ELR (cell line): ENCODE data around the gene WDR18.
A peak's percentile ranks its signal among the peaks of the same experiment; 100 is the strongest.
"Not testable (repeated sequence)": the region's sequence is repeated elsewhere in the genome, so short reads cannot be mapped to it uniquely, and the experiment has no call there.

ENCODE experiments used
- DNase-seq: peaks from one replicate; pipeline ENCODE4 v3.0.0-alpha.2; 2015; ENCODE audit warnings: low read depth

The WDR18 gene

GRCh38 chr19:1019980-1020867 is 36.1 kb downstream of the WDR18 start:
- DNase-seq = peak; percentile 41

DNA sequence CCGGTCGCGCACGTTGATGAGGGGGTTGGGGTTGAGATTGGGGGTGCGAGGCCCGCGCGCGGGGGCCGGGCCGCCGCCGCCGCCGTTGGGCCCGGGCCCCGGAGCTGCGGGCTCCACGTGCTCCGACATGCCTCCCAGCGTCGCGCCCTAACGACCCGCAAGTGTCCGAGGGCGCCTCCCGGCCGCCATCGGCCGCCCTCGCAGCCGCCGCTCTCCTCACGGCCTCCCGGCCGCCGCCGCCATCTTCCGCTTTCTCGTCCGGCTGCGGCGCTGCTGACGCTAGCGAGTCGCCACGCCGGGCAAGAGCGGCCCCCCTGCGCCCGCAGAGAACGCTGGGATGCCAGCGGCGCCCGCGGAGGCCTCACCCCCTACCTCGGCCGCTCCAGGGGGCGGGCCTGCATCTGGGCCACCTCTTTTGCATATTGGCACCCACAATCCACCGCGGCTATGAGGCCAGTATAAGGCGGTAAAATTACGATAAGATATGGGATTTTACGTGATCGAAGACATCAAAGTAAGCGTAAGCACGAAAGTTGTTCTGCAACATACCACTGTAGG is 36.8 kb downstream of the WDR18 start, which contains the start of gene TMEM259:
Gene TMEM259, minus strand, starts transcription at position 256 of the 558 bp plus-strand sequence. Its CDS starts 127 bp downstream, at position 129.
- peak; percentile 98 for DNase-seq

DNA sequence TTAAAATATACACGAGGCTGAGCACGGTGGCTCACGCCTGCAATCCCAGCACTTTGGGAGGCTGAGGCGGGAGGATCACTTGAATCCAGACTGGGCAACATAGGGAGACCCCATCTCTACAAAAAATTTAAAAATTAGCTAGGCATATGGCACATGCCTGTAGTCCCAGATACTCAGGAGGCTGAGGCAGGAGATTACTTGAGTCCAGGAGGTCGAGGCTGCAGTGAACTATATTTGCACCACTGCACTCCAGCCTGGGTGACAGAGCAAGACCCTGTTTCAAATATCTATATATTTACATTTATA is 39.7 kb downstream of the WDR18 start:
- DNase-seq = not testable (repeated sequence)

GRCh38 chr19:1025080-1025479 is 40.9 kb downstream of the WDR18 start:
- not testable (repeated sequence) for DNase-seq

- peak; percentile 79 for DNase-seq
Observed at GRCh38 chr19:1025960-1026782, 42.0 kb downstream of the WDR18 start, which contains the start of gene CNN2. Gene CNN2, plus strand, starts transcription at chr19:1026608. Its CDS starts 54 bp downstream, at chr19:1026662.

GRCh38 chr19:1026783-1027649 is 42.9 kb downstream of the WDR18 start:
- DNase-seq = peak; percentile 53

DNA sequence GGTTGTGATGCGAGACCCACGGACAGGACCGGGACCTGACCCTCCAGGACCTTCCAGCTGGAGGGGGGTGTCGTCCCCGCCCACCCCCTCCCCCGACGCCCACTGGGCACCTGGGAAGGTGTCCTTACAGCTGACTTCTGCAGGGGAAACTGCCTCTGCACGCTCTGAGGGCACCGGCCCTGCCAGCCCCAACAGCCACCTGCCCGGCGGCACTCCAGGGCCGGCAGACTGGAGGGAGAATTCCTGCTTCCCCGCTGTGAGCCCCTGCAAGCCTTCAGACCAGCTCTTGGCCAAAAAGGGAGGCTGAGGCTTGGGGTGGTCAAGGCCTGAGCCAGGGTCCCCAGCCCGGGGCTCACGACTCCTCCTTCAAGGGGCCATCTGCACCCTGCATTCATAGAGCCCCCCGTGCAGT is 43.5 kb downstream of the WDR18 start:
- peak; percentile 36 for DNase-seq

- peak; percentile 92 for DNase-seq
Observed at GRCh38 chr19:1028062-1028926, 44.1 kb downstream of the WDR18 start.

DNA sequence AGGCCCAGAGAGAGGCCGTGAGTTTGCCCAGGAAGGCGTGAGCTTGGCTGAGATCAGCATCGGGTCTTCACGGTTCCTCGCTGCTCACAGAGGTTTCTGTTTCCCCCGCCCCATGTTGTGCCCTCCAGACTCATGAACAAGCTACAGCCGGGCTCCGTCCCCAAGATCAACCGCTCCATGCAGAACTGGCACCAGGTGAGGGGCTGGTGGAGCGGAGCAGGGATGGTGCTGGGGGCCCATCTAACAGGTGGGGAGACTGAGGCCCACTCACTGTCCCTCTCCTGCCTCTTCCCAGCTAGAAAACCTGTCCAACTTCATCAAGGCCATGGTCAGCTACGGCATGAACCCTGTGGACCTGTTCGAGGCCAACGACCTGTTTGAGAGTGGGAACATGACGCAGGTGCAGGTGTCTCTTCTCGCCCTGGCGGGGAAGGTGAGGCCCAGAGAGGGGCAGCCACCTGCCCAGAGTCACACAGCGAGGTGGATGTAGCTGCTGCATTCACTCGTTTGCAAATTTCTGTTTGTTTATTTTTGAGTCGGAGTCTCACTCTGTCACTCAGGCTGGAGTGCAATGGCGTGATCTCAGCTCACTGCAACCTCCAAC is 48.2 kb downstream of the WDR18 start:
- no peak for DNase-seq

- no peak for DNase-seq
Observed at GRCh38 chr19:1035998-1036621, 52.0 kb downstream of the WDR18 start.

- no peak for DNase-seq
Observed at GRCh38 chr19:1037621-1038064, 53.5 kb downstream of the WDR18 start.

DNA sequence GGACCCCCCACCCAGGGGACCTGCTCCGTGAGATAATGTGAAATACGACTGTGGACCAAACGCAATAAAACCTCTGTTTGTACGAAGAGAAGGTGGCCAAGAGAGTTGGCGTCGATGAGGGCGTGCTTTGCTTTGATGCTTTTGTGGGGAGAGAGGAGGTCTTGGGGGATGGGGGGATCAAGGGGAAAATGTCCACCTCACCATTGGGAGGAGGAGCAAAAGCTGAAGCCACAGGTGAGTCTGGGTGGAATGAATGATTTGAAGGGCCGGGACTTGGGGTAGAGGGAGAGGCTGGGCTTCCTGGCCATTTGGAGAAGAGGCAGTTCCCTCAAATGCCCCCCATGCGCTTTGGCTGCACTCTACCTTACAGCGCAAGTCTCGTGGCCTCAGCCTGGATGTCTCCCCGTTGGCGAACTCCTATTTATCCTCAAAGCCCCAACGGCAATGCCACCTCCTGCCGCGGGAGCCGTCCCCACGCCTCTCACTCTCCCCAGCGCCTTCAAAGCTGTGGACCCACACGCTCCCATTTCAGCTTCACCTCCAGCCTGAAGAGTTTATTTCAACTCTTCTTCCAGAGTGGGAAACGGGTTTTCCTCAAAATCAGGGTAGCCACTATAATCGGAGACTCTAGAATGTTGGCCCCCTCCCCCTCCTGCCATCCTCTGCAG is 55.0 kb downstream of the WDR18 start:
- no peak for DNase-seq

DNA sequence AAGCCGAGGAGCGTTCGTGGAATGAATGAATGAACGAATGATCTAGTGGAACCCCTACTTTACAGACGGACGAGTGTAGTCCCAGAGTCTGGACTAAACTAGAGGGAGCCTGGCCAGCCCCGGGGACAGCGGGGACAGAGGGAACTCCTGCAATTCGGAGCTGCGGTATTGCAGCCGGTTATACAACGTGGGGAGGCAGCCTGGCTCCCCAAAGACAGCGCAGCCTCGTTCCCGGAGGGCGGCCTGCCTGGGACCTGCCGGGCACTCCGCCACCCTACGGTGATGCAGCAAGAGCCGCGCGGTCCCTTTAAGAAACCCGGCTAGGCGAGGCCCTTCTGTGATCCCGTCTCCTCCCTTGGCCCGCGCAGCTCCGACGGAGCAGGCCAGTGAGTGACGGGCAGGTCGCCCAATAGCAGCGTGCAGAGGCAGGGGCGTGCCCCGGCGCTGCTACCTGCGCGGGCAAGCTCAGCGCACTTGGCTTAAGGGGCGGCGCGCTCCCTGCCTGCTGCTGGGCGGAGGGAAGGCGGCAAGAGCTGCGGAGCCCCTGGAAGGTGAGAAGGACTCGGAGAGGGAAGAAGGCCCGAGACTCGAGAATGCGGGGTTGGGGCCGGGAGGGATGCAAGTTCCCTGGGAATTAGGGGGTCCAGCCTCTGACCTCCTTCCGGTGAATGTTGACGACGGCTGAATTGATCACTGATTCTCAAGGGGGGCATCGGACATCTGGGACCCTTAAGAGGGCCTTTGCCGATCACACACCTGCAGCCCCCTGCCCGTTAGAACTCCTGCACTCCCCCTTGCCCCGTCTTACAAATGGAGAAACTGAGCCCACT is 55.7 kb downstream of the WDR18 start, which contains the start of gene ABCA7:
Gene ABCA7, plus strand, starts transcription at position 462 of the 830 bp plus-strand sequence. CDS start 1,255 bp downstream, outside the sequence.
- DNase-seq = peak; percentile 99

DNA sequence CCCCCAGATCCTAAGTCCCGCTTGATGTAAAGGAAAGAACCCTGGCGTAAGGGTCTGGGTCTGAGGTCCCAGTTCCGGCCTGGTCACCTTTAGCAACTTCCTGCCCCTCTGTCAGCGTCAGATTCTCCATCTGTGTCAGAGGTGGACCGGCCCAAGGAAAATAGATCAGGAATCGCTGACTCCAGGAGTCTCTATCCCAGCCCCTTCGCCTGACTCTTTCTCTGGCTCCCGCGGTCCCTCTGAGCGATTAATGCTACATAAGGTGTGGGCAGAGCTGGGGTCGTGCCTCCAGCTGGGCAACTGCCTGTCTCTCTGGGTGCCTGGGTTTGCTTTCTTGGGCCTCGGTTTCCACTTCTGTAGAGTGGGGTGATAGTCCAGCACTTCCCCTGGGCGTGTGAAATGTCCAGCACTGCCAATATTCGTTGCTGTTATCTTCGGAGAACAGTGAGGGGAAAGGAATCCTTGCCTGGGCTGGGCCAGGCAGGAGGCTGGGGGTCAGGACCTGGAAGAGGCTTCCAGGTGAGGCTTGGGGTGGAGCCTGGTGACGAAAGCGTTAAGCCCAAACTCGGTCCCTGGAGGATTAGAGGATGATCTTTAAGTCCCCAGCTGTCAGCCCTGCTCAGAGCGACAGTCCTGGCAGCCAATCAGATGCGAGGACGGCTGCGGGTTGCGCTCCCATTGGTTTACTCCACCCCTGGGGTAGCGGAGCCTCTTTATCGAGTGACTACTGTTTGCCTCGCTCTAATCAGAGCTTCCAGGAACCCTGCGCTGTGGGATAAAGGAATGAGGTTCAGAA is 56.5 kb downstream of the WDR18 start:
- peak; percentile 94 for DNase-seq

DNA sequence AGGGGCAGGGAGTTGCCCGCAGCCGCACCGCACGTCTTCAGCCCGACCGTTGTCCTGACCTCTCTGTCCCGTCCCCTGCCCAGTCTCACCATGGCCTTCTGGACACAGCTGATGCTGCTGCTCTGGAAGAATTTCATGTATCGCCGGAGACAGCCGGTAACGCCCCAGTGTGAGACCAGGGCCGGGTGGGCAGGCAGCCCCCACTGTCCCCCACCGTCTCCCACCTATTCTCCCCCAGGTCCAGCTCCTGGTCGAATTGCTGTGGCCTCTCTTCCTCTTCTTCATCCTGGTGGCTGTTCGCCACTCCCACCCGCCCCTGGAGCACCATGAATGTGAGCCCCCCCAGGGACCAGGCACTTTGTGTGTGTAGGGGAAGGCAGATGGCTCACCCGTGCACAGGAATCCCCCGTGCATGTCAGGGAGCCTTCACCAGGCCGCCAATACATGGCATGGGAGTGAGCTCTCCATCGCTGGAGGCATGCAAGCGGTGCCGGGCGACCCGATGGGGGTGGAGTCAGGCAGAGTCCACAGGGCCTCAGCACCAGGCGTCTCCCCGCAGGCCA is 57.2 kb downstream of the WDR18 start:
- DNase-seq = no peak

DNA sequence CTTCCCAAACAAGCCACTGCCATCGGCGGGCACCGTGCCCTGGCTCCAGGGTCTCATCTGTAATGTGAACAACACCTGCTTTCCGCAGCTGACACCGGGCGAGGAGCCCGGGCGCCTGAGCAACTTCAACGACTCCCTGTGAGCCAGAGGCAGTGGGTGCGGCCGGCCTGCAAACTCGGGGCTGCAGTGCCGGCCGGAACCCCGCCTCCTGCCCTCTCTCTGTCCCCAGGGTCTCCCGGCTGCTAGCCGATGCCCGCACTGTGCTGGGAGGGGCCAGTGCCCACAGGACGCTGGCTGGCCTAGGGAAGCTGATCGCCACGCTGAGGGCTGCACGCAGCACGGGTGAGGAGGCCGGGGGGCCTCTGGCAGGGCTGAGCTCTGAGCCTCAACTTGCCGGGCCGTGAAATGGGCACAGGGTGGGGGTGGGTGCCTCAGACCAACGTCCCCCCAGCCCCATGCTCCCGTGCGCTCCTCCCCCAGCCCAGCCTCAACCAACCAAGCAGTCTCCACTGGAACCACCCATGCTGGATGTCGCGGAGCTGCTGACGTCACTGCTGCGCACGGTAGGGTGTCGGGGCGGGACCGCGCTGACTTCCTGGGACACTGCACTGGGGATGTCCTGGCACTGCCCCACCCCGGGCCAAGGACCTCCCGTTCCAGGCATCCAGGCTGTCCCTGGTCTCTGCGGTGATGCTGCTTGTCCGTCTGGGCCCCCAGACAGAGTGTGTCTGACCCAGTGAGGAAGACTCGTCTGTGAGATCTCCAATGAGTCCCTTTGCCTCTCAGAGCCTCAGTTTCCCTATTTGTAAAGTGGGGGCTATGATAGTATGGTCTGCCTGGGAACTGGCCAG is 57.9 kb downstream of the WDR18 start:
- no peak for DNase-seq
